NCI-H1048 (cell line): Measurements from ENCODE around the gene DEAF1.
A peak's percentile ranks its signal among the peaks of the same experiment; 100 is the strongest.

ENCODE experiments used
- DNase-seq: peaks from one replicate; lab custom pipeline; 2025; lab: John Stamatoyannopoulos, UW

DEAF1 gene

DNA sequence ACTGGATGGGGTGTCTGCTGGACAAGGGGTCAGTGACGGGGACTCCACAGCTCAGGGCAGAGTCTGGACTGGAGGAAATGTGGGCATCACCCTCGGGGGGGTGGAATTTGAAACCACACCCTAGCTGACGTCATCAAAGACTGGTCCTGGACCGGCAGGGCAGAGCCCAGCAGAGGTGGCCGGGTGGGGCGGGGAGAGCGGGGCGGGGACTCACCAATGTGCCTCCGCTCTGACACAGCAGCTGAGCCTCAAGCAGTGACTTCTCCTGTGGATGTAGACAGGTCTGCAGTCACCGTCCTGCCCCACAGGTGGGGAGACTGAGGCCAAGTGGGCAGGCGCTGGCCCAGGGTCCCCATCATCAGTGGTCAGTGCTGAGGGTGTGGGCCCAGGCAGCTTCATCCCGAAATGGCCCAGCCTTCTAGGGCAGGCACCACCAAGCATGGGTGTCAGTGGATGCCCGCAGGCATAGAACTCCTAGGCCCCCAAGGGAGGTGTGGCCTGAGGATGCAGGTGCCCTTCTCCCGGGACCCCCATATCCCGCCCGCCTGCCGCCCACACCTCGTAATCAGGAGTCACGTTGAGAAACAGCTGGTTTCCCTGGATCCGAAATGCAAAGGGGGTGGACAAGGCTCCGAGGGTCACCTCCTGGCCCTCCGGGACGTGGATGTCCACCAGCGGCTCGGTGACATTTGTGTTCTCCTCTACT lies 70.9 kb downstream of the DEAF1 start:
- DNase-seq = no peak

DNA sequence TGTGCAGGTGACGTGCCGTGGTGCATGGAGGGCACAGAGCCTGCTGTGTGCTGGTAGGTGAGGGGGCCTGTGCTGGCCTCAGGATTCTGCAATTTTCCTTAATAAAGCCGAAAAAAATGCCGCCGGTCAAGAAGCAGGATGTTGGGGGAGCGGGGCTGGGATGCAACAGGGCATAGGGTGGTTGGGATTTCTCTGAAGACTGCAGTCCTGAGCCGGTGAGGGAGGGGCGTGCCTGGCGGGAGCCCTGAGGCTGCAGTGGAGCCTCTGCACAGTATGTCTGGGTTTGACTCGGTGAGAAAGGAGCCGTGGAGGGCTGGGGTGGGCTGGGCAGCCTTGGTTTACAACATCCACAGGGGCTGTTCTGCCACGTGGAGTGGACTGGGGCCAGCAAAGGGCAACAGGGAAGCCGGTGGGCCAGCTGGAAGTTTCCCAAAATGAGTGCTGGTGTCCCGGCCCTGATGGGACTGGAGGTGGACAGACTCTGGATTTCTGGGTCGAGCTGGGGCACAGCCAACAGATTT lies 71.6 kb downstream of the DEAF1 start:
- no peak for DNase-seq

- DNase-seq = no peak
Measured at GRCh38 chr11:621838-622237, 73.2 kb downstream of the DEAF1 start.

- no peak for DNase-seq
Measured at GRCh38 chr11:620935-621814, 73.8 kb downstream of the DEAF1 start.

- DNase-seq = no peak
Measured at GRCh38 chr11:620201-620600, 74.8 kb downstream of the DEAF1 start.

DNA sequence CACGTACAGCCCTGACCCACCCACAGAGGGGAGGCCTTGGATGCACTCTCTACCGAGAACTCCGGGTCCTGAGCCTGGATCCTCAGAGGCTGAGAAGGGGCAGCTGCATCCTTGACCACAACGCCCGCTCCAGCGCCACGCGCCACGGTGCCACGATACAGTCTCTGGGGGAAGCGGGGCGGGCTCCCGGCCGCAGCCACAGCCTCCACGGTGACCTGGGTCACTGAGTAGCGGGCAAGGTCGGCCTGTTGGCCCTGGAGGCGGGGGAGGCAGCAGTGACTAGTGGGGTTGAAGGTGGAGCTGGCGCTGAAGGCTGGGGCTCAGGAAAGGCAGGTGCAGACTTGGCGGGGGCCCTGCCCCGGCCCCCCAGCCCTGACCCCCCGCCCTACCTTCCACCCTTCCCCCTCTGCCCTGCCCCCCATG lies 75.4 kb downstream of the DEAF1 start:
- DNase-seq = no peak

DNA sequence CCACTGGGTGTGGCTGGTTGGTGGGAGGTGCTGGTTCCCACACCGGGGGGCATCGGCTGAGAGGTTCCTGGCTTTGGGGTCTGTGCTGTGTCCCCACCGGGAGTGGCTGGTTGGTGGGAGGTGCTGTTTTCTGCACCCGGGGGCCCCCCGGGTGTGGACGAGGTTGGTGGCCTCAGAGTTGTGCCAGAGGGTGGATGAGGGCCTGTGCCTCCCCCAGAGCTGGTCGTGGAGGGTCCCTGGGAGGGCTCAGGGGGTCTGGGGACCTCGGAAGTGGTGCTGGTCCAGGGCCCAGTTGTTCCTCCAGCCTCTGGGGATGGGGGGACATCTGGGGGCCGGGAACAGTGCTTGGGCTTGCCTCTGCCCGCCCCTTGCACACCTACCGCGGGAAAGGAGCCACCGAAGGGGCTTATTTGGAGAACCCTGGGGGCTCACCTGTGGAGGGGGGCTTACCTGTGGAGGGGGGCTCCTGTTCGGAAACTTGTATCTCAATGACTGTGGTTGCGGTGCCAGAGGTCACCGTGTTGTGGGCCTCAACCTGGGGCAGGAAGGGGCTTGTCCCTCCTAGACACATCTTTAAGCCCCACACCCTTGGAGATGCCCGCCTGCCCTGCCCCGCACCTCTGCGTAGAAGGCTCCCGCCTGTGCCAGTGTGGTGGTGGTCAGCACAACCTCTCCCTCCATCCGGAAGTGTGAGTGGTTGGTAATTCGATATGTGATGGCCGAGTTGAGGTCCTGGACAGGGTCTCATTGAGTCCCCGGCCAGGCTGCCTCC lies 76.0 kb downstream of the DEAF1 start:
- DNase-seq = no peak

DNA sequence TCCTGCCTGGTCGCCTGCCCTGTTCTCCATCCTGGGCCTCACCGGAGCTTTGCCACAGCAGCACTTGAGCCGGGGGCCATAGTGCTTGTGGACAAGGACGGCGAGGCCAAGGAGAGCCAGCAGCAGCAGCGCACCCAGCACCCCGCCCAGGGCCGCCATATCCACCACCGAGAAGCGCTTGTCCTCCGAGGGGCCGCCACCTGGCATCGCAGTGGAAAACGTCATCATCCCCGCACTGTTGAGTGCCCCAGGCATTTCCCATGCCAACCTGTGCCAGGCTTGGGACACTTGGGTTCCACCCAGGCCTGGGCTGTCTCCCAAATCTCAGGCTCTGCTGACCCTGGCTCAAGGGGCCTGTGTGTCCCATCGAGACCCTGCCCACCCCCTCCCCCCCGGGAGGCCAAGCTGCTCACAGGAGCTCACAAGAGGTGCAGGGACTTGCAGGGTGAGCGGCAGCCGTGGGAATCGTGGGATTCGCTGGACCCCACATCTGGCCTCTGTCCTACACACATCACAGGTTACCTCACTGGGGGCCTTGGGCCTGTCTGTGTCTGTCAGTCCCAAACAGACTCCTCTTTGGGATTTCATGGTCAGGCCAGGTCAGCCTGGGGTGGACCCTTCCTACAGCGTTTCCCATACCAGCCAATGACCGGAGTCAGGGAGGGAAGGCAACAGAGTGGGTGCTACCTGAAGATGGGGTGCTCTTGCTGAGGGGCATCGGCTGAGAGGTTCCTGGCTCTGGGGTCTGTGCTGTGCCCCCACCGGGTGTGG lies 76.9 kb downstream of the DEAF1 start:
- DNase-seq = no peak

GRCh38 chr11:617199-617911 lies 77.7 kb downstream of the DEAF1 start:
- DNase-seq = no peak

DNA sequence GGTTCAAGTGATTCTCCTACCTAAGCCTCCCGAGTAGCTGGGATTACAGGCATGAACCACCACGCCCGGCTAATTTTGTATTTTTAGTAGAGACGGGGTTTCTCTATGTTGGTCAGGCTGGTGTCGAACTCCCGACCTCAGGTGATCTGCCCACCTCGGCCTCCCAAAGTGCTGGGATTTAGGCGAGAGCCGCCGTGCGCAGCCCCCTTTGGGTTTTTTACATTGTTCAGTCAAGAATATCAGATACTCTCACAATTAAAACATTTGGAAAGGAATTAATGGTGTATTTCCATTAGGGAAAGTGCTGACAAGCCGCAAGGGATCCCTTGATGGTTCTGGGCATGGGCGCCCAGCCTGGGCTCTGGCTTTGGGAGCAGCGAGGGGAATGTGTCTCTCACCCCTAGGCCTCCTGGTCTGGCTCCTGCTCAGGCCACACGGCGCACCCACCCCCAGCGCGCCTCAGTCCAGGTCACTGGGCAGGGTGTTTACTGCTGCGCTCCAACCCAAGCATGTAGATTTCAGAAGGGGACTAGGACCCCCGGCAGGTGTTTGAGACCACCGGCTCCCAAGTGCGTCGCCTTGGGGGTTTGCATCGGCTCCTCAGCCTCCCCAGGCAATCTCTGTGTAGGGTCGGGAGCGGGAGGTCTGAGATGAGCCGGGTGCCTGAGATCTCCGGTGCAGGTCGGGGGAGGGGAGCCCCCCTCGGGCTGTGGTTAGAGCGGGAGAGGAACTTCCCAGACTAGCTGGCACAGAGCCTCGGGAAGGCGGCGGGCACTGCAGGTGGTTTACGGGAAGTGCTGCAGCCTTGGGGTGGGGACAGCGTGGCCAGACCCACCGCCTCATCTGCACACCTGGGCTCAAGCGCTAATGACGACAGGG lies 78.5 kb downstream of the DEAF1 start:
- DNase-seq = no peak

DNA sequence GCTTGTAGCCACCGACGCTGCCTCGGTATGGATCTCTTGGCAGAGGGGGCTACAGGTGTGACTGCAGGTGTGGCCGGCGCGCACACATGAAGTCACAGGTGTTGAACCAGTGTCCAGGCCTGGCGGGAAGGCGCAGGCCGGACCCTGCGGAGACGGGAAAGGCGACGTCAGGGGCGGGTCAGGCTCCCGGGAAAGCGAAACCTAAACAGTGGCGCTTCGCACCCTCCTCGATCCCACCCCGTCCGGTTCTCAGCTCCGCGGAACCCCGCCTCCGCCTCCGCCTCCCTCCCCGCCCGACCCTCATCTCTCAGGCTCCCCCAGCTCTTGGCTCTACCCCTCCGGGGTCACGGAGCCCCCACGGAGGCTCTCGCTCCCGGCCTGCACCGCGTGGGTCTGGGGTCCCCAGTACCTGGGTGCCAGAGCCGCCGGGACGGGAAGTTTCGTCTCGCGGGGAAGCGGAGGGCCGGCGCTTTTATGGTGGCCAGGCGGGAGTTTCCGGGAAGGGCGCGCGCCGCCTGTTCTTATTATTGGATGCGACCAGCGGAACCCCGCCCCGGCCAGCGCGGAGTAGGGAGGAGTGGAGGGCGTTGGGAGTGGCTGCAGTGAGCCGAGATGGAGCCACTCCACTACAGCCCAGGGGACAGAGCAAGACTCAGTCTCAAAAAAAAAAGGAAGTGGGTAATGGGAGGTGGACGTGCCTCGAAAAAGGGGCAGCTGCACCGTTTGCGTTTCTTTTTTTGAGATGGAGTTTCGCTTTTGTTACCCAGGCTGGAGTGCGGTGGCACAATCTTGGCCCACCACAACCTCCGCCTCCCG lies 79.3 kb downstream of the DEAF1 start, which contains the start of gene IRF7:
Gene IRF7 (minus strand): TSS at position 447 of the 816 bp plus-strand sequence. CDS start 586 bp downstream, outside the sequence.
- peak; percentile 84 for DNase-seq

DNA sequence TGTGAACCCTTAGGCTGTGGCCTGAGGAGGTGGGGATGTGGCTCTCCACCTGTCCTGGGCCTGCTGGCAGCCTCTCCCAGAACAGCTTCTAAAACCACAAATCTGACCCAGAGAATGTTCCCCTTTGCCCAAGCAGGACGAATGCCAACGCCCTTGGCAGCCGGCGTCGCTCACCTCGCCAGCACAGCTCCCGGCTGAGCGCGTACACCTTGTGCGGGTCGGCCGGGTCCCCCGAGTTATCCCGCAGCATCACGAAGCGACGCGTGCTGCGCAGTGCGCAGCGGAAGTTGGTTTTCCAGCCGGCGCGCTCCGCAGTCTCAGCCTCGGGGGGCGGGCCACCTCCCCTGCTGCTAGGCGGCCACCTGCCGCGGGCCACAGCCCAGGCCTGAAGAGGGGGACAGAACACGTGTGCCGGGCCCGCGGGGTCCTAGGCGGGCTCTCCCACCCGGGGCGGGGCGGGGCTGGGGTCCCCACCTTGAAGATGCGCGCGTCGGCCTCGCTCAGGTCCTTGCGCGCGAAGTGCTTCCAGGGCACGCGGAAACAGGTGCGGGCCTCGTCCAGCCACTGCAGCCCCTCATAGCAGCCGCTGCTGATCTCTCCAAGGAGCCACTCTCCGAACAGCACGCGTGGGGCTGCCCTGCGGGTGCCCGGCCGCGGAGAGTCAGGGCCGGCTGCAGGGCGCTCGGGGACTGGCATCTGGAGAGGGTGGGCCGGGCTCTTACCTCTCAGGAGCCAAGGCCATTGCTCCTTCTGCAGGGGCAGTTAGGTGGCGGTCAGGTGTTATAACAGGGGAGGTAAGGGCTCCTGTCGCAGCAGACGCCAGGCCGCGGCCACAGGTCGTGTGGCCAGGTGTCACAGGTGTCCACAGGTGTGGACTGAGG lies 80.2 kb downstream of the DEAF1 start:
- DNase-seq = no peak

GRCh38 chr11:614021-614622 lies 80.9 kb downstream of the DEAF1 start:
- DNase-seq = no peak

- DNase-seq = peak; percentile 60
Measured at GRCh38 chr11:613369-613968, 81.6 kb downstream of the DEAF1 start.

DNA sequence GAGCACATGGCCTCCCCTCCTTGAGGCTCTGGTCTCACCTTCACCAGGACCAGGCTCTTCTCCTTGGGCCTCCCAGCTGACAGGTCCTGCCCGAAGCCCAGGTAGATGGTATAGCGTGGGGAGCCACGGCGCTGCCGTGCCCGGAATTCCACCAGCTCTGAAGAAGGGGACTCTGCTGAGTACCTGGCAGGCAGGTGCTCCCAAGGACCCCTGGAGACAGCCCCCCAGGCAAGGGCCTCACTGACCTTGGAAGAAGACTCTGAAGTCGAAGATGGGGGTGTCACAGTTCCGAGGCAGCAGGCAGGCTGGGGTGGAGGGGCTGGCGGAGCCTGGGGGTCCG lies 82.1 kb downstream of the DEAF1 start:
- DNase-seq = no peak

DNA sequence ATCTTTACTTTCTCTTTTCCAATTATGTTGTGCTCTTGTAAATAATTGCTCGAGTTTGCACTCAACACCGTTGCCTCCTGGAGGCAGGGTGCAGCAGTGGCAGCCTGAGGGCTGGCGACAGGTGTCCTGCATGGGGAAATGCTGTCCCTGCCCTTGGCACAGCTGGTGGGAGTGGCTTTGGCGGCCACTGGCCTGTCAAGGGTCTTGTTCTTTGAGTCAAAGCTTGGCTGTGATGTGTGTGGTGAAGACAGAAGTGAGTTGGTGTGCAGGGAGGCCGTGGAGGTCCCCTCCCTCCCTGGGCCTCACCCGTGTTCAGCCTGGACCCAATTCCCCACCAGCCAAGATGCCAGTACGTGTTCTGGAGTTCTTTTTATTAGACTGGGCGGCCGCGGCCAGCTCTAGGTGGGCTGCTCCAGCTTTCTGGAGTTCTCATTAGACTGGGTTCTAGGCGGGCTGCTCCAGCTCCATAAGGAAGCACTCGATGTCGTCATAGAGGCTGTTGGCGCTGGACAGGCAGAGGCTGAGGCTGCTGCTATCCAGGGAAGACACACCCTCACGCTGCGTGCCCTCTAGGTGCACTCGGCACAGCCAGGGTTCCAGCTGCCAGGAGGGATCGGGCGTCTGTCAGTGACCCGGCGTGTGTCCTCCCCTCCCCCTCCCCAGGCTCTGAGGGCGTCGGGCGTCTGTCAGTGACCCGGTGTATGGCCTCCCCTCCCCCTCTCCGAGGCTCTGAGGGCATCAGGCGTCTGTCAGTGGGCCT lies 82.6 kb downstream of the DEAF1 start:
- DNase-seq = no peak
